Measurements from ENCODE around the gene OIT3.

The OIT3 gene

GRCh38 chr10:72879245-72879644 lies 14.3 kb upstream of the OIT3 start:
- Histone ChIP-seq H3K4me3 (ENCODE audit: low read depth in 1 of 2, low read length in 2 of 2) (no peak overlapping the region), H3K27ac (ENCODE audit: low read length) (no peak overlapping the region), H3K4me1 (ENCODE audit: control insufficient read depth in 1 of 2, insufficient read depth in 2 of 2, low read length in 2 of 2) (no peaks in the 10 kb centered on the region), H3K9me3 (ENCODE audit: control insufficient read depth in 1 of 2, low read length in 2 of 2) (no peaks in the 10 kb centered on the region), H3K36me3 (ENCODE audit: control insufficient read depth in 1 of 2, insufficient read depth in 2 of 2, low read length in 2 of 2) (peaks cover 5 to 9% of the 10 kb centered on the region in 2 donors), H3K27me3 (ENCODE audit: low read depth, low read length) (no peaks in the 10 kb centered on the region)

- H3K4me3 ChIP-seq (ENCODE audit: low read depth in 1 of 2, low read length in 2 of 2), result no peak overlapping the region
- H3K36me3 ChIP-seq (ENCODE audit: control insufficient read depth in 1 of 2, insufficient read depth in 2 of 2, low read length in 2 of 2), result peaks cover 7 to 15% of the 10 kb centered on the region in 2 donors
- no peaks in the 10 kb centered on the region for H3K27me3 ChIP-seq (ENCODE audit: low read depth, low read length)
- no peak overlapping the region for H3K27ac ChIP-seq (ENCODE audit: low read length)
- no peaks in the 10 kb centered on the region for H3K9me3 ChIP-seq (ENCODE audit: control insufficient read depth in 1 of 2, low read length in 2 of 2)
- H3K4me1 ChIP-seq (ENCODE audit: control insufficient read depth in 1 of 2, insufficient read depth in 2 of 2, low read length in 2 of 2), result no peaks in the 10 kb centered on the region
Measured at GRCh38 chr10:72881291-72881690, 12.2 kb upstream of the OIT3 start.

GRCh38 chr10:72883861-72884260 lies 9.7 kb upstream of the OIT3 start:
- H3K4me1 ChIP-seq (ENCODE audit: control insufficient read depth in 1 of 2, insufficient read depth in 2 of 2, low read length in 2 of 2), result no peaks in the 10 kb centered on the region
- H3K36me3 ChIP-seq (ENCODE audit: control insufficient read depth in 1 of 2, insufficient read depth in 2 of 2, low read length in 2 of 2), result peaks cover 14 to 26% of the 10 kb centered on the region in 2 donors
- H3K27ac ChIP-seq (ENCODE audit: low read length), result no peak overlapping the region
- no peaks in the 10 kb centered on the region for H3K27me3 ChIP-seq (ENCODE audit: low read depth, low read length)
- no peaks in the 10 kb centered on the region for H3K9me3 ChIP-seq (ENCODE audit: control insufficient read depth in 1 of 2, low read length in 2 of 2)
- H3K4me3 ChIP-seq (ENCODE audit: low read depth in 1 of 2, low read length in 2 of 2), result no peak overlapping the region

- Histone ChIP-seq H3K27ac (ENCODE audit: low read length) (no peak overlapping the region), H3K36me3 (ENCODE audit: control insufficient read depth in 1 of 2, insufficient read depth in 2 of 2, low read length in 2 of 2) (peaks cover 15 to 21% of the 10 kb centered on the region in 2 donors), H3K27me3 (ENCODE audit: low read depth, low read length) (no peaks in the 10 kb centered on the region)
Measured at GRCh38 chr10:72885953-72886352, 7.6 kb upstream of the OIT3 start.

GRCh38 chr10:72886621-72887020 lies 6.9 kb upstream of the OIT3 start:
- Histone ChIP-seq H3K9me3 (ENCODE audit: control insufficient read depth in 1 of 2, low read length in 2 of 2) (no peaks in the 10 kb centered on the region), H3K27ac (ENCODE audit: low read length) (no peak overlapping the region), H3K36me3 (ENCODE audit: control insufficient read depth in 1 of 2, insufficient read depth in 2 of 2, low read length in 2 of 2) (peaks cover 15 to 21% of the 10 kb centered on the region in 2 donors)

More at GRCh38 chr10:72885953-72886352, 7.6 kb upstream of the OIT3 start:
- H3K9me3 ChIP-seq (ENCODE audit: control insufficient read depth in 1 of 2, low read length in 2 of 2), result no peaks in the 10 kb centered on the region
- H3K4me1 ChIP-seq (ENCODE audit: control insufficient read depth in 1 of 2, insufficient read depth in 2 of 2, low read length in 2 of 2), result no peaks in the 10 kb centered on the region
- no peak overlapping the region for H3K4me3 ChIP-seq (ENCODE audit: low read depth in 1 of 2, low read length in 2 of 2)

GRCh38 chr10:72887043-72887442 lies 6.5 kb upstream of the OIT3 start:
- Histone ChIP-seq H3K4me3 (ENCODE audit: low read depth in 1 of 2, low read length in 2 of 2) (peak overlapping the region; percentile 33), H3K36me3 (ENCODE audit: control insufficient read depth in 1 of 2, insufficient read depth in 2 of 2, low read length in 2 of 2) (peaks cover 15 to 21% of the 10 kb centered on the region in 2 donors), H3K9me3 (ENCODE audit: control insufficient read depth in 1 of 2, low read length in 2 of 2) (no peaks in the 10 kb centered on the region), H3K27ac (ENCODE audit: low read length) (no peak overlapping the region), H3K4me1 (ENCODE audit: control insufficient read depth in 1 of 2, insufficient read depth in 2 of 2, low read length in 2 of 2) (no peaks in the 10 kb centered on the region), H3K27me3 (ENCODE audit: low read depth, low read length) (no peaks in the 10 kb centered on the region)

More at GRCh38 chr10:72886621-72887020, 6.9 kb upstream of the OIT3 start:
- Histone ChIP-seq H3K27me3 (ENCODE audit: low read depth, low read length) (no peaks in the 10 kb centered on the region), H3K4me3 (ENCODE audit: low read depth in 1 of 2, low read length in 2 of 2) (no peak overlapping the region), H3K4me1 (ENCODE audit: control insufficient read depth in 1 of 2, insufficient read depth in 2 of 2, low read length in 2 of 2) (no peaks in the 10 kb centered on the region)

GRCh38 chr10:72888151-72888638 lies 5.3 kb upstream of the OIT3 start:
- Histone ChIP-seq H3K36me3 (ENCODE audit: control insufficient read depth in 1 of 2, insufficient read depth in 2 of 2, low read length in 2 of 2) (peaks cover 14 to 21% of the 10 kb centered on the region in 2 donors), H3K9me3 (ENCODE audit: control insufficient read depth in 1 of 2, low read length in 2 of 2) (no peaks in the 10 kb centered on the region), H3K4me3 (ENCODE audit: low read depth in 1 of 2, low read length in 2 of 2) (no peak overlapping the region), H3K27ac (ENCODE audit: low read length) (no peak overlapping the region), H3K27me3 (ENCODE audit: low read depth, low read length) (no peaks in the 10 kb centered on the region), H3K4me1 (ENCODE audit: control insufficient read depth in 1 of 2, insufficient read depth in 2 of 2, low read length in 2 of 2) (no peaks in the 10 kb centered on the region)

GRCh38 chr10:72889391-72889831 lies 4.1 kb upstream of the OIT3 start:
- no peaks in the 10 kb centered on the region for H3K4me1 ChIP-seq (ENCODE audit: control insufficient read depth in 1 of 2, insufficient read depth in 2 of 2, low read length in 2 of 2)
- H3K27me3 ChIP-seq (ENCODE audit: low read depth, low read length), result no peaks in the 10 kb centered on the region
- no peaks in the 10 kb centered on the region for H3K9me3 ChIP-seq (ENCODE audit: control insufficient read depth in 1 of 2, low read length in 2 of 2)
- no peak overlapping the region for H3K4me3 ChIP-seq (ENCODE audit: low read depth in 1 of 2, low read length in 2 of 2)
- H3K36me3 ChIP-seq (ENCODE audit: control insufficient read depth in 1 of 2, insufficient read depth in 2 of 2, low read length in 2 of 2), result peaks cover 10 to 21% of the 10 kb centered on the region in 2 donors
- H3K27ac ChIP-seq (ENCODE audit: low read length), result no peak overlapping the region

- Histone ChIP-seq H3K4me3 (ENCODE audit: low read depth in 1 of 2, low read length in 2 of 2) (no peak overlapping the region), H3K4me1 (ENCODE audit: control insufficient read depth in 1 of 2, insufficient read depth in 2 of 2, low read length in 2 of 2) (no peaks in the 10 kb centered on the region), H3K9me3 (ENCODE audit: control insufficient read depth in 1 of 2, low read length in 2 of 2) (no peaks in the 10 kb centered on the region), H3K36me3 (ENCODE audit: control insufficient read depth in 1 of 2, insufficient read depth in 2 of 2, low read length in 2 of 2) (peaks cover 10 to 21% of the 10 kb centered on the region in 2 donors), H3K27ac (ENCODE audit: low read length) (no peak overlapping the region), H3K27me3 (ENCODE audit: low read depth, low read length) (no peaks in the 10 kb centered on the region)
Measured at GRCh38 chr10:72890086-72890485, 3.5 kb upstream of the OIT3 start.

- Histone ChIP-seq H3K4me3 (ENCODE audit: low read depth in 1 of 2, low read length in 2 of 2) (no peak overlapping the region), H3K27ac (ENCODE audit: low read length) (no peak overlapping the region), H3K4me1 (ENCODE audit: control insufficient read depth in 1 of 2, insufficient read depth in 2 of 2, low read length in 2 of 2) (no peaks in the 10 kb centered on the region), H3K9me3 (ENCODE audit: control insufficient read depth in 1 of 2, low read length in 2 of 2) (no peaks in the 10 kb centered on the region), H3K27me3 (ENCODE audit: low read depth, low read length) (no peaks in the 10 kb centered on the region), H3K36me3 (ENCODE audit: control insufficient read depth in 1 of 2, insufficient read depth in 2 of 2, low read length in 2 of 2) (no peaks in the 10 kb centered on the region)
Measured at GRCh38 chr10:72895236-72895850, 1.8 kb downstream of the OIT3 start.

- H3K27ac ChIP-seq (ENCODE audit: low read length), result no peak overlapping the region
- H3K36me3 ChIP-seq (ENCODE audit: control insufficient read depth in 1 of 2, insufficient read depth in 2 of 2, low read length in 2 of 2), result no peaks in the 10 kb centered on the region
- no peak overlapping the region for H3K4me3 ChIP-seq (ENCODE audit: low read depth in 1 of 2, low read length in 2 of 2)
- no peaks in the 10 kb centered on the region for H3K9me3 ChIP-seq (ENCODE audit: control insufficient read depth in 1 of 2, low read length in 2 of 2)
- H3K27me3 ChIP-seq (ENCODE audit: low read depth, low read length), result no peaks in the 10 kb centered on the region
- no peaks in the 10 kb centered on the region for H3K4me1 ChIP-seq (ENCODE audit: control insufficient read depth in 1 of 2, insufficient read depth in 2 of 2, low read length in 2 of 2)
Measured at GRCh38 chr10:72898616-72899015, 5.1 kb downstream of the OIT3 start.

GRCh38 chr10:72899545-72899944 lies 6.0 kb downstream of the OIT3 start:
- H3K9me3 ChIP-seq (ENCODE audit: control insufficient read depth in 1 of 2, low read length in 2 of 2), result no peaks in the 10 kb centered on the region
- no peaks in the 10 kb centered on the region for H3K4me1 ChIP-seq (ENCODE audit: control insufficient read depth in 1 of 2, insufficient read depth in 2 of 2, low read length in 2 of 2)
- H3K36me3 ChIP-seq (ENCODE audit: control insufficient read depth in 1 of 2, insufficient read depth in 2 of 2, low read length in 2 of 2), result no peaks in the 10 kb centered on the region
- H3K4me3 ChIP-seq (ENCODE audit: low read depth in 1 of 2, low read length in 2 of 2), result no peak overlapping the region
- no peak overlapping the region for H3K27ac ChIP-seq (ENCODE audit: low read length)
- H3K27me3 ChIP-seq (ENCODE audit: low read depth, low read length), result no peaks in the 10 kb centered on the region
